Upper lobe of left lung (tissue), 4 donors: ENCODE measurements around the gene SPN.

ENCODE experiments used
- CTCF ChIP-seq, 6 experiments: fragments of 450-650 bp in 4 of 6; fragments of 200-600 bp in 2 of 6; sonication (generic) in 2 of 6; IDR thresholded peaks; one replicate each; pipeline ENCODE4 v1.5.1; 2016 to 2019; ENCODE audit warnings: antibody characterized with exemption in 6 of 6
- EP300 ChIP-seq, 4 donors: sonication (generic); formaldehyde crosslinking; IDR thresholded peaks; one replicate each; pipeline ENCODE4 v1.5.1; 2017; ENCODE audit warnings: antibody characterized with exemption in 4 of 4, control low read depth in 2 of 4
- POLR2A ChIP-seq, 4 donors: fragments of 450-650 bp; IDR thresholded peaks; one replicate each; pipeline ENCODE4 v1.5.1; 2016 to 2017; ENCODE audit warnings: antibody characterized with exemption in 4 of 4, mild to moderate bottlenecking in 2 of 4

GRCh38 chr16:29663807-29664090 is 702 bp downstream of the SPN start:
- no peak for TF ChIP-seq CTCF (IDR thresholded peaks at IDR 0.05)
- no peak for TF ChIP-seq POLR2A (IDR thresholded peaks at IDR 0.05)
- no peak for TF ChIP-seq EP300 (IDR thresholded peaks at IDR 0.05)
